H1 (cell line): ENCODE data around the gene NBEA. TPM values are rescaled to one million over a fixed set of nuclear protein-coding genes. Genes with fewer than 3 reads are reported as not detected.

Experiments
- CTCF ChIA-PET: fragments of 300-600 bp; sonication (Branson Sonifier 250); formaldehyde crosslinking; loops from one replicate; lab custom pipeline; 2021; ENCODE audit not compliant: partially characterized antibody; lab: Charles Lee
- POLR2A ChIA-PET: fragments of 300-600 bp; sonication (Branson Sonifier 250); formaldehyde crosslinking; loops from one replicate; lab custom pipeline; 2021; ENCODE audit warnings: inconsistent platforms; ENCODE audit not compliant: partially characterized antibody; lab: Charles Lee
- DNase-seq, 2 experiments: peaks; one replicate each; pipeline versions ENCODE4 v3.0.0 to v3.0.0-alpha.2; 2010 to 2022; ENCODE audit warnings: low spot score in 2 of 2, low read depth in 1 of 2, mixed read lengths in 1 of 2
- FAIRE-seq: peaks from 2 replicates; lab custom pipeline; 2011; peaks lifted over from hg19 to GRCh38; lab: Jason Lieb, UNC
- H2AFZ ChIP-seq: 2 replicates; pipeline ENCODE4 v1.8.1; 2012; ENCODE audit warnings: low read length, inconsistent platforms
- H2AK5ac ChIP-seq: 2 replicates; pipeline ENCODE4 v1.6.1; 2013; ENCODE audit warnings: low read depth, low read length
- H2BK120ac ChIP-seq: replicated peaks from 2 replicates; pipeline ENCODE3; 2013; ENCODE audit warnings: low read depth, low read length, inconsistent platforms
- H2BK12ac ChIP-seq: 2 replicates; pipeline ENCODE4 v1.6.1; 2013; ENCODE audit warnings: low read depth, low read length
- H2BK15ac ChIP-seq: 2 replicates; pipeline ENCODE4 v1.6.1; 2013; ENCODE audit warnings: low read length
- H2BK20ac ChIP-seq: 2 replicates; pipeline ENCODE4 v1.6.1; 2013; ENCODE audit warnings: low read length
- H2BK5ac ChIP-seq: 2 replicates; pipeline ENCODE4 v1.6.1; 2013; ENCODE audit warnings: low read depth, low read length
- H3K14ac ChIP-seq: 2 replicates; pipeline ENCODE4 v1.6.1; 2013; ENCODE audit warnings: inconsistent platforms; ENCODE audit not compliant: insufficient read length
- H3K18ac ChIP-seq: 2 replicates; pipeline ENCODE4 v1.6.1; 2013; ENCODE audit warnings: low read length; ENCODE audit errors: extremely low read depth
- H3K23ac ChIP-seq: 2 replicates; pipeline ENCODE4 v1.6.1; 2013; ENCODE audit warnings: inconsistent platforms; ENCODE audit not compliant: insufficient read length
- H3K23me2 ChIP-seq: 2 replicates; pipeline ENCODE4 v1.6.1; 2013; ENCODE audit warnings: low read depth, low read length
- H3K27ac ChIP-seq: 2 replicates; pipeline ENCODE4 v1.6.1; 2011; ENCODE audit warnings: low read depth, low read length, inconsistent platforms
- H3K27me3 ChIP-seq, 4 experiments: replicated peaks in 1 of 4; 1 replicate in 1 of 4; 2 replicates in 3 of 4; pipeline versions ENCODE4 v1.6.1 to v1.8.1; 2011 to 2013; ENCODE audit warnings: low read length in 3 of 4, mild to moderate bottlenecking in 3 of 4, inconsistent platforms in 2 of 4, mixed read lengths in 2 of 4, moderate library complexity in 1 of 4; ENCODE audit not compliant: control insufficient read depth in 3 of 4, insufficient read depth in 3 of 4; ENCODE audit errors: extremely low read depth in 1 of 4
- H3K36me3 ChIP-seq, 4 experiments: 2 replicates each; pipeline versions ENCODE4 v1.6.1 to v1.8.1; 2011 to 2013; ENCODE audit warnings: mild to moderate bottlenecking in 4 of 4, low read length in 3 of 4, moderate library complexity in 2 of 4, control low read depth in 1 of 4, inconsistent platforms in 1 of 4; ENCODE audit not compliant: insufficient read depth in 4 of 4, control insufficient read depth in 2 of 4
- H3K4ac ChIP-seq: replicated peaks from 2 replicates; pipeline ENCODE3; 2013; ENCODE audit warnings: low read length, low read depth, mixed read lengths, inconsistent platforms; ENCODE audit not compliant: insufficient read length
- H3K4me1 ChIP-seq, 4 experiments: replicated peaks in 1 of 4; 1 replicate in 1 of 4; 2 replicates in 3 of 4; pipeline versions ENCODE4 v1.6.1 to v1.8.1; 2011 to 2013; ENCODE audit warnings: low read length in 3 of 4, inconsistent platforms in 2 of 4, mixed read lengths in 1 of 4; ENCODE audit not compliant: insufficient read depth in 4 of 4, control insufficient read depth in 3 of 4
- H3K4me2 ChIP-seq, 2 experiments: 2 replicates each; pipeline versions ENCODE4 v1.6.1 to v1.8.1; 2011 to 2013; ENCODE audit warnings: low read depth in 2 of 2, low read length in 2 of 2, control low read depth in 1 of 2, inconsistent platforms in 1 of 2, mild to moderate bottlenecking in 1 of 2; ENCODE audit not compliant: insufficient read depth in 1 of 2
- H3K4me3 ChIP-seq, 4 experiments: fragments of 200-600, 300-600 bp in 1 of 4; sonication (generic), shearing (Covaris generic), sonication (Bioruptor Twin) in 1 of 4; 2 replicates each; pipeline versions ENCODE4 v1.5.1 to v1.8.1; 2011 to 2016; ENCODE audit warnings: low read length in 4 of 4, low read depth in 3 of 4, control low read depth in 2 of 4, inconsistent platforms in 2 of 4, mild to moderate bottlenecking in 2 of 4, mixed read lengths in 1 of 4, moderate library complexity in 1 of 4; ENCODE audit not compliant: insufficient read depth in 2 of 4; ENCODE audit errors: extremely low read depth in 1 of 4
- H3K56ac ChIP-seq: replicated peaks from 2 replicates; pipeline ENCODE3; 2013; ENCODE audit warnings: low read depth, mild to moderate bottlenecking, mixed read lengths, low read length, inconsistent platforms; ENCODE audit not compliant: insufficient read length
- H3K79me1 ChIP-seq: 2 replicates; pipeline ENCODE4 v1.6.1; 2013; ENCODE audit warnings: low read depth, low read length, control low read depth
- H3K79me2 ChIP-seq, 2 experiments: 2 replicates each; pipeline versions ENCODE4 v1.6.1 to v1.8.1; 2012 to 2013; ENCODE audit warnings: low read length in 2 of 2, mild to moderate bottlenecking in 2 of 2, inconsistent platforms in 1 of 2; ENCODE audit not compliant: insufficient read depth in 2 of 2, control insufficient read depth in 1 of 2
- H3K9ac ChIP-seq, 4 experiments: replicated peaks in 1 of 4; 1 replicate in 1 of 4; 2 replicates in 3 of 4; pipeline versions ENCODE4 v1.6.1 to v1.8.1; 2011 to 2013; ENCODE audit warnings: low read depth in 3 of 4, low read length in 3 of 4, control low read depth in 2 of 4, mild to moderate bottlenecking in 2 of 4, moderate library complexity in 2 of 4, inconsistent platforms in 1 of 4; ENCODE audit errors: extremely low read depth in 1 of 4
- H3K9me3 ChIP-seq, 2 experiments: 2 replicates each; pipeline versions ENCODE4 v1.6.1 to v1.8.1; 2012 to 2013; ENCODE audit warnings: mild to moderate bottlenecking in 2 of 2, moderate library complexity in 2 of 2, control low read depth in 1 of 2, inconsistent platforms in 1 of 2, low read depth in 1 of 2, low read length in 1 of 2, mixed read lengths in 1 of 2; ENCODE audit not compliant: insufficient read depth in 2 of 2
- H4K20me1 ChIP-seq, 2 experiments: replicated peaks in 1 of 2; 2 replicates each; pipeline versions ENCODE3 to v1.8.1; 2011 to 2013; ENCODE audit warnings: inconsistent platforms in 2 of 2, low read length in 2 of 2, mild to moderate bottlenecking in 1 of 2; ENCODE audit not compliant: insufficient read depth in 2 of 2, control insufficient read depth in 1 of 2
- H4K5ac ChIP-seq: 2 replicates; pipeline ENCODE4 v1.6.1; 2013; ENCODE audit warnings: low read length, low read depth, mixed read lengths, inconsistent platforms; ENCODE audit not compliant: insufficient read length
- H4K8ac ChIP-seq: 2 replicates; pipeline ENCODE4 v1.8.0; 2013; ENCODE audit warnings: mild to moderate bottlenecking, moderate library complexity, low read length, inconsistent platforms; ENCODE audit not compliant: insufficient read depth; ENCODE audit errors: extremely low read depth
- H4K91ac ChIP-seq: replicated peaks from 2 replicates; pipeline ENCODE3; 2013; ENCODE audit warnings: low read length, mixed read lengths, inconsistent platforms; ENCODE audit not compliant: insufficient read length
- BACH1 ChIP-seq: IDR thresholded peaks from 2 replicates; pipeline ENCODE4 v1.6.1; 2012; ENCODE audit warnings: low read length, improper control_type of control experiment
- CHD1 ChIP-seq: IDR thresholded peaks from 2 replicates; pipeline ENCODE4 v1.6.1; 2012; ENCODE audit warnings: low read depth, low read length, improper control_type of control experiment
- CHD2 ChIP-seq: IDR thresholded peaks from 2 replicates; pipeline ENCODE4 v1.6.1; 2012; ENCODE audit warnings: low read length, improper control_type of control experiment
- CREB1 ChIP-seq: IDR thresholded peaks from 2 replicates; pipeline ENCODE4 v1.6.1; 2012; ENCODE audit warnings: inconsistent platforms
- CTCF ChIP-seq, 3 experiments: IDR thresholded peaks; 1 replicate in 2 of 3; 2 replicates in 1 of 3; pipeline versions ENCODE4 v1.5.1 to v1.6.1; 2011; ENCODE audit warnings: low read length in 3 of 3, mild to moderate bottlenecking in 3 of 3, inconsistent platforms in 2 of 3, low read depth in 1 of 3, moderate library complexity in 1 of 3; ENCODE audit not compliant: insufficient read depth in 1 of 3; ENCODE audit errors: control extremely low read depth in 1 of 3
- EGR1 ChIP-seq: IDR thresholded peaks from 2 replicates; pipeline ENCODE4 v1.6.1; 2011; ENCODE audit warnings: low read depth, low read length, borderline replicate concordance
- JUN ChIP-seq: IDR thresholded peaks from 2 replicates; pipeline ENCODE4 v1.6.1; 2011; ENCODE audit warnings: low read depth, mild to moderate bottlenecking, improper control_type of control experiment, low read length
- JUND ChIP-seq: IDR thresholded peaks from 2 replicates; pipeline ENCODE4 v1.6.1; 2011; ENCODE audit warnings: mild to moderate bottlenecking, improper control_type of control experiment, low read length
- KDM5A ChIP-seq: fragments of 200-600 bp; IDR thresholded peaks from 2 replicates; pipeline ENCODE4 v1.7.1; 2012; ENCODE audit warnings: mild to moderate bottlenecking, low read length, inconsistent platforms, mixed read lengths
- SIX5 ChIP-seq: IDR thresholded peaks from 2 replicates; pipeline ENCODE4 v1.6.1; 2011; ENCODE audit warnings: mild to moderate bottlenecking, low read depth, low read length
- SP4 ChIP-seq: IDR thresholded peaks from 2 replicates; pipeline ENCODE4 v1.6.1; 2012; ENCODE audit warnings: low read length, inconsistent platforms
- TAF7 ChIP-seq: optimal IDR thresholded peaks from 2 replicates; pipeline ENCODE3; 2011; ENCODE audit warnings: low read depth, mild to moderate bottlenecking, inconsistent platforms, low read length, moderate library complexity, borderline replicate concordance
- TBP ChIP-seq: IDR thresholded peaks from 2 replicates; pipeline ENCODE4 v1.6.1; 2011; ENCODE audit warnings: low read depth, low read length, improper control_type of control experiment
- TCF12 ChIP-seq: IDR thresholded peaks from 2 replicates; pipeline ENCODE4 v1.6.1; 2011; ENCODE audit warnings: low read depth, mild to moderate bottlenecking, low read length
- TEAD4 ChIP-seq: IDR thresholded peaks from 2 replicates; pipeline ENCODE4 v1.6.1; 2012; ENCODE audit warnings: low read depth, low read length, inconsistent platforms, mixed read lengths
- WGBS, 2 experiments: shearing (Covaris generic) in 1 of 2; methylation state at CpG; one replicate each; pipeline versions ENCODE4 v1.1.6 to v1.1.7; 2013 to 2015; ENCODE audit warnings: low lambda C conversion rate in 2 of 2, mixed read lengths in 2 of 2, inconsistent platforms in 1 of 2, low coverage in 1 of 2, missing lambda C conversion rate in 1 of 2; ENCODE audit not compliant: insufficient replicate concordance in 2 of 2, insufficient coverage in 1 of 2, insufficient read length in 1 of 2; ENCODE audit errors: extremely low coverage in 1 of 2, missing lambda C conversion rate in 1 of 2; 5-methylcytosine and 5-hydroxymethylcytosine counted together
- polyA plus RNA-seq, 7 experiments: library from polyadenylated mRNA; depleted of rRNA in 3 of 7; stranded (reverse) in 5 of 7; unstranded in 2 of 7; fragments of >200 nt in 5 of 7; fragments of 200-250 nt in 2 of 7; gene quantifications; 1 replicate in 5 of 7; 2 replicates in 1 of 7; 4 replicates in 1 of 7; pipeline versions ENCODE4 v1.2.1 to v1.2.3, GENCODE V29; 2011 to 2013; ENCODE audit warnings: missing spikeins in 2 of 7, mixed read lengths in 2 of 7
- total RNA-seq: library from RNA; stranded (reverse); fragmentation: NEBNext Ultra II Directional; extraction: Animal tissue kit (Norgen Biotek cat#: 25700); gene quantifications from 2 replicates; pipeline ENCODE4 v1.2.1, GENCODE V29; 2021

NBEA gene
- total and polyA plus RNA-seq, 2 of the 8 experiments (the other 6 are each of a cell fraction or from before 2014, with no cell fraction given) = 14.2 to 21.5 TPM

GRCh38 chr13:35283856-35284255 lies 341.8 kb downstream of the NBEA start:
- no peak overlapping the region for H2AK5ac ChIP-seq
- no peak overlapping the region for H3K56ac ChIP-seq
- H4K20me1 ChIP-seq = no peaks in the 10 kb centered on the region
- ChIA-PET CTCF (no interaction called here), POLR2A (no interaction called here)
- H2BK120ac ChIP-seq = no peak overlapping the region
- no peaks in the 10 kb centered on the region for H3K79me1 ChIP-seq
- no peak overlapping the region for H3K4me3 ChIP-seq
- no peak overlapping the region for H4K5ac ChIP-seq
- no peak overlapping the region for H2BK12ac ChIP-seq
- no peak overlapping the region for H2BK15ac ChIP-seq
- H3K23me2 ChIP-seq = no peaks in the 10 kb centered on the region
- H3K27me3 ChIP-seq = no peaks in the 10 kb centered on the region
- H3K18ac ChIP-seq = no peak overlapping the region
- no peaks in the 10 kb centered on the region for H3K9me3 ChIP-seq
- DNase-seq (no peak), FAIRE-seq (no peak)
- WGBS, 2 experiments = 86% methylated on average over 1 of the region's 1 CpG; no CpG with 5 or more reads in 1 of the 2 experiments
- H3K36me3 ChIP-seq = no peaks in the 10 kb centered on the region
- no peak overlapping the region for H3K4ac ChIP-seq
- no peak overlapping the region for H2BK5ac ChIP-seq
- H3K79me2 ChIP-seq = no peaks in the 10 kb centered on the region
- H4K91ac ChIP-seq = no peak overlapping the region
- no peak overlapping the region for H2BK20ac ChIP-seq
- no peak overlapping the region for H3K4me2 ChIP-seq
- no peak overlapping the region for H3K14ac ChIP-seq
- H3K23ac ChIP-seq = no peak overlapping the region
- H3K4me1 ChIP-seq = no peaks in the 10 kb centered on the region
- no peak overlapping the region for H3K9ac ChIP-seq
- no peak overlapping the region for H4K8ac ChIP-seq
- H3K27ac ChIP-seq = no peak overlapping the region
- no peak overlapping the region for H2AFZ ChIP-seq
- no peak for TF ChIP-seq SIX5
- TF ChIP-seq JUND = no peak
- no peak for TF ChIP-seq JUN
- TF ChIP-seq CHD2 = no peak
- no peak for TF ChIP-seq EGR1
- no peak for TF ChIP-seq TAF7
- no peak for TF ChIP-seq BACH1
- no peak for TF ChIP-seq SP4
- TF ChIP-seq TEAD4 = no peak
- TF ChIP-seq CHD1 = no peak
- TF ChIP-seq TBP = no peak
- TF ChIP-seq CTCF (IDR thresholded peaks at IDR 0.05; ENCODE audit: control extremely low read depth in 1 of 3, insufficient read depth in 1 of 3, low read depth in 1 of 3, low read length in 3 of 3) = no peak
- TF ChIP-seq CREB1 = no peak
- no peak for TF ChIP-seq TCF12
- no peak for TF ChIP-seq KDM5A
